OCI-LY7 (cell line): ENCODE measurements around the gene CFAP100. TPM values are rescaled to one million over a fixed set of nuclear protein-coding genes. Genes with fewer than 3 reads are reported as not detected.

Experiments
- BruUV-seq: library from RNA; stranded (reverse); fragments of 400-500 nt; replicated peaks from 2 replicates; lab custom pipeline; 2021; lab: Mats Ljungman, UMichigan
- CTCF ChIA-PET: fragments of 300-600 bp; sonication (Branson Sonifier 250); formaldehyde crosslinking; loops from one replicate; lab custom pipeline; 2022; ENCODE audit warnings: antibody characterized with exemption; ENCODE audit not compliant: unreplicated experiment; lab: Charles Lee
- POLR2A ChIA-PET: fragments of 300-600 bp; sonication (Branson Sonifier 250); formaldehyde crosslinking; loops from one replicate; lab custom pipeline; 2022; ENCODE audit warnings: antibody characterized with exemption; lab: Charles Lee
- DNase-seq: peaks from one replicate; pipeline ENCODE4 v3.0.0-alpha.2; 2015; ENCODE audit warnings: low spot score
- H2AFZ ChIP-seq: fragments of 200-600 bp; sonication (generic), shearing (Covaris generic); 2 replicates; pipeline ENCODE4 v1.6.1; 2014; ENCODE audit warnings: mild to moderate bottlenecking, antibody characterized with exemption, low read length, moderate library complexity
- H3K27ac ChIP-seq: fragments of 200-600 bp; sonication (generic); 2 replicates; pipeline ENCODE4 v1.5.1; 2014; ENCODE audit warnings: mixed run types, low read depth, mild to moderate bottlenecking, moderate library complexity, low read length, inconsistent platforms; ENCODE audit not compliant: poor library complexity, severe bottlenecking
- H3K36me3 ChIP-seq: fragments of 200-600 bp; sonication (generic); 2 replicates; pipeline ENCODE4 v1.6.1; 2014; ENCODE audit warnings: mild to moderate bottlenecking, antibody characterized with exemption, low read length, moderate library complexity, mixed read lengths; ENCODE audit not compliant: insufficient read depth
- H3K4me1 ChIP-seq: fragments of 200-600 bp; sonication (generic); 2 replicates; pipeline ENCODE4 v1.5.1; 2014; ENCODE audit warnings: mild to moderate bottlenecking, low read length; ENCODE audit not compliant: insufficient read depth, poor library complexity, severe bottlenecking
- H3K4me2 ChIP-seq: fragments of 200-600 bp; sonication (generic); 2 replicates; pipeline ENCODE4 v1.6.1; 2014; ENCODE audit warnings: mild to moderate bottlenecking, low read length
- H3K4me3 ChIP-seq: fragments of 200-600 bp; sonication (generic); 2 replicates; pipeline ENCODE4 v1.5.1; 2014; ENCODE audit warnings: mild to moderate bottlenecking, low read depth, low read length; ENCODE audit not compliant: poor library complexity, severe bottlenecking
- H3K79me2 ChIP-seq: fragments of 200-600 bp; sonication (generic); 2 replicates; pipeline ENCODE4 v1.6.1; 2016; ENCODE audit warnings: low read depth, mild to moderate bottlenecking, low read length, moderate library complexity, mixed read lengths; ENCODE audit not compliant: insufficient read depth
- H3K9me2 ChIP-seq: fragments of 200-600 bp; sonication (generic); 2 replicates; pipeline ENCODE4 v1.6.1; 2016; ENCODE audit warnings: mild to moderate bottlenecking, low read length, mixed read lengths; ENCODE audit not compliant: insufficient read depth
- H3K9me3 ChIP-seq: fragments of 200-600 bp; sonication (generic); 2 replicates; pipeline ENCODE4 v1.6.1; 2014; ENCODE audit warnings: mild to moderate bottlenecking, mixed run types, low read length, mixed read lengths
- H4K20me1 ChIP-seq: fragments of 200-600 bp; sonication (generic); 2 replicates; pipeline ENCODE4 v1.6.1; 2014; ENCODE audit warnings: mild to moderate bottlenecking, antibody characterized with exemption, low read length, moderate library complexity, mixed read lengths; ENCODE audit not compliant: insufficient read depth
- EZH2phosphoT487 ChIP-seq: fragments of 200-600 bp; sonication (generic); IDR thresholded peaks from 2 replicates; pipeline ENCODE4 v1.6.1; 2018; ENCODE audit warnings: low read depth, borderline replicate concordance, mild to moderate bottlenecking, mixed run types, antibody characterized with exemption, low read length, moderate library complexity, mixed read lengths
- intact Hi-C: fragments of 100-400 bp; cut with micrococcal nuclease; formaldehyde crosslinking; loops from one replicate; pipeline ENCODE4 v1.10.0; 2022; ENCODE audit not compliant: unreplicated experiment
- total RNA-seq, 2 experiments: library from RNA; depleted of rRNA in 1 of 2; stranded (reverse); fragments of >200 nt in 1 of 2; shearing (Covaris generic) in 1 of 2; gene quantifications; 2 replicates each; pipeline ENCODE4 v1.2.3, GENCODE V29; 2014 to 2022
- TF ChIP-seq, protein P1 (sequence below): fragments of 200-600 bp; sonication (generic); conservative IDR thresholded peaks from 2 replicates; pipeline ENCODE4 v1.5.1; 2014; ENCODE audit warnings: mild to moderate bottlenecking, antibody characterized with exemption, low read length, moderate library complexity, mixed read lengths

CFAP100 gene
- total RNA-seq, 2 experiments from 2014 or later: not detected

DNA sequence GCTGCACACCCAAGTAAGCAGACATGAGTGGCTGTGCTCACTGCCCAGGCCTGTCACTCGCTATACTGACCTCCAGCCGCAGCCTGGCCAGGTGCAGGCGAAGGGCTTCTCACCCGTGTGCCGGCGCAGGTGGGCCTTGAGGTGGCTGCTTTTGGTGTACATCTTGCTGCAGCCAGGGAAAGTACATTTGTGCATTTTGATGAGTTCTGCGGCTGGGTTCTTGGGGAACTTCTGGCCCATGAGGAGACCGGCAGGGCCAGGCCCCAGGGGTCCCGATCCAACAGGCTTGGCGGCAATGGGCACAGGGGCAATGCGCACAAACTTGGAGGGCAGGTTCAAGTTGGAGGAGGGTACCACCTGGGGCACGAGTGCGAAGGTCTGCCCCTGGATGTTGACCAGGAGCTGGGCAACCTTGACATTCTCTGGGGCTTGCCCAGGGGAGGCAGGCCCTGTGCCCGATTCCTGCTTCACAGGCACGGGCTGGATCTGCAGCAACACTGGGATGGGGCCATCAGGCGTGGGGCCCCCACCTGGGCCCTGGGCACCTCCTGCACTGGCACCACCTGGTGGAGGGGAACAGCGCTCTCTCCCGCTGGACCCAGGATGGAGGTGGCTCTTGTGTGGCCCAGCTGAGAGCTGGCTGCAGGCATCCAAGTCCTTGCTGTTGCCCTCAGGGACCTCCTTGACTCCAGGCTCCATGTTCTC is 42.8 kb upstream of the CFAP100 start:
- no peak overlapping the region for H3K4me2 ChIP-seq
- no peak overlapping the region for H3K4me3 ChIP-seq
- no peak overlapping the region for H3K27ac ChIP-seq
- DNase-seq: no peak
- TF ChIP-seq, protein P1, sequence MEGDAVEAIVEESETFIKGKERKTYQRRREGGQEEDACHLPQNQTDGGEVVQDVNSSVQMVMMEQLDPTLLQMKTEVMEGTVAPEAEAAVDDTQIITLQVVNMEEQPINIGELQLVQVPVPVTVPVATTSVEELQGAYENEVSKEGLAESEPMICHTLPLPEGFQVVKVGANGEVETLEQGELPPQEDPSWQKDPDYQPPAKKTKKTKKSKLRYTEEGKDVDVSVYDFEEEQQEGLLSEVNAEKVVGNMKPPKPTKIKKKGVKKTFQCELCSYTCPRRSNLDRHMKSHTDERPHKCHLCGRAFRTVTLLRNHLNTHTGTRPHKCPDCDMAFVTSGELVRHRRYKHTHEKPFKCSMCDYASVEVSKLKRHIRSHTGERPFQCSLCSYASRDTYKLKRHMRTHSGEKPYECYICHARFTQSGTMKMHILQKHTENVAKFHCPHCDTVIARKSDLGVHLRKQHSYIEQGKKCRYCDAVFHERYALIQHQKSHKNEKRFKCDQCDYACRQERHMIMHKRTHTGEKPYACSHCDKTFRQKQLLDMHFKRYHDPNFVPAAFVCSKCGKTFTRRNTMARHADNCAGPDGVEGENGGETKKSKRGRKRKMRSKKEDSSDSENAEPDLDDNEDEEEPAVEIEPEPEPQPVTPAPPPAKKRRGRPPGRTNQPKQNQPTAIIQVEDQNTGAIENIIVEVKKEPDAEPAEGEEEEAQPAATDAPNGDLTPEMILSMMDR: peak; percentile 49
- no peak for TF ChIP-seq EZH2phosphoT487
- no peaks in the 10 kb centered on the region for H3K9me2 ChIP-seq
- H3K9me3 ChIP-seq: no peaks in the 10 kb centered on the region
- no peaks in the 10 kb centered on the region for H3K36me3 ChIP-seq
- ChIA-PET CTCF (no interaction called here), POLR2A (no interaction called here)
- intact Hi-C loops: loop anchor here (10.0 kb wide), 1 partner anchor 757 kb away; the partner anchor contains the start of gene OSBPL11
- H4K20me1 ChIP-seq: no peaks in the 10 kb centered on the region; the same call in 1 of the 2 replicates
- no peak overlapping the region for H2AFZ ChIP-seq
- no TSS peak for BruUV-seq
- H3K4me1 ChIP-seq: peaks cover 34% of the 10 kb centered on the region
- no peaks in the 10 kb centered on the region for H3K79me2 ChIP-seq

DNA sequence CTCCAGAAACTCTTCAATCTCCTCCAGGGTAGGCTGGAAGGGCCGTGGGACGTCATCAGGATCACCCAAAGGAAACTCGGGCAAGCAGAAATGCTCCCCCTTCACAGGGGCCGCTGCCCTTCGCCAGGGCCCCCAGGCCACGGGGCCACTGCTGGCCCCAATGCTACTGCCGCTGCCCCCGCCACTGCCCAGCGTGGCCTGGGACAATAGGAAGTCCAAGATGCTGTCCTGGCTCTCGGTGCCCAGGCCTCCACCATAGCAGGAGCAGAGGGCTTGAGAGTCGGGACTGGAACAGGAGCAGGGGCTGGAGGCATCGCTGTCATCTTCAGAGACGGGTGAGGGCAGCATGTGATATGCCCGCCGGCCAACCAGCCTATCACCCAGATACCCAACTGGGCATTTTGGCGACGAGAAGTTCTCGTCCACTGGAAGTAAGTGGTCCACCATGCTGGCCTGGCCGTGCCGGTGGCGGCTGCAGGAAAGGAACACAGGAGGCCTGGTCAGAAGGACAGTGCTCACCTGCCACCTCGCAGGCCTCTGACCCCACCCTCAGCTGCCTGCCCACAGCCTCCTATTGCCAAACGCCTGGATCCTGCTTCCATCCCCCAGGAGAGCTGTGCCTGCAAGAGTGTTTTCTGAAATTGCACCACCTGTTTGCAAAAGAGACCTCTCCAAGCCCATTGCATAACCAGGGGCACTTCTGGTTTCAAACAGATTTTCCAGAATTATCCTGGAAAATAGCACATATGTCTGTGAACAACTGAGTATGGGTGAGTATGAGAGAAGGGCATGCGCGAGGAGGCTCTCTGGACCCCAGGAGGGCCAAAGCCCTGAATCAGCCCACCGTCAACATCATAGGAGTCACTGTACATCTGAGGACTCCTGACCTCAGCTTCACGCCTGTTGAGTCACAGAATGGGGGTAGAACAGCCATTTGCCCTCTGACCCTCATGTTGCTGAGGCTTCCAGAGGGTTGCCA is 41.9 kb upstream of the CFAP100 start:
- Histone ChIP-seq H3K27ac (no peak overlapping the region), H3K9me3 (no peaks in the 10 kb centered on the region), H3K4me1 (peaks cover 37% of the 10 kb centered on the region), H4K20me1 (no peaks in the 10 kb centered on the region), H3K9me2 (no peaks in the 10 kb centered on the region), H2AFZ (no peak overlapping the region), H3K79me2 (no peaks in the 10 kb centered on the region), H3K4me3 (no peak overlapping the region), H3K36me3 (no peaks in the 10 kb centered on the region), H3K4me2 (no peak overlapping the region)
- CTCF ChIA-PET: no interaction called here
- DNase-seq: no peak
- no TSS peak for BruUV-seq
- POLR2A ChIA-PET: no interaction called here
- intact Hi-C loops: loop anchor here (10.0 kb wide), 1 partner anchor 758 kb away; the partner anchor contains the start of gene OSBPL11
- TF ChIP-seq, protein P1: no peak
- no peak for TF ChIP-seq EZH2phosphoT487
